Upper lobe of right lung (tissue), 1 donor: ENCODE data around the gene PPIA. TPM values are rescaled to one million over a fixed set of nuclear protein-coding genes. Genes with fewer than 3 reads are reported as not detected.

Experiments used
- ATAC-seq: fragments of 200-7000 bp; cut with Tn5 transposase; one replicate; pipeline ENCODE4 v1.9.1; 2020; ENCODE audit warnings: mild to moderate bottlenecking, moderate library complexity
- DNase-seq: peaks from one replicate; pipeline ENCODE4 v3.0.0-alpha.2; 2020
- H3K27ac ChIP-seq: fragments of 200-600 bp; one replicate; pipeline ENCODE4 v1.8.0; 2022
- H3K27me3 ChIP-seq: fragments of 200-600 bp; one replicate; pipeline ENCODE4 v1.8.0; 2022; ENCODE audit warnings: mild to moderate bottlenecking
- H3K36me3 ChIP-seq: fragments of 200-600 bp; one replicate; pipeline ENCODE4 v1.8.0; 2022
- H3K4me1 ChIP-seq: fragments of 200-600 bp; one replicate; pipeline ENCODE4 v1.8.0; 2022
- H3K4me3 ChIP-seq: fragments of 200-600 bp; one replicate; pipeline ENCODE4 v1.8.0; 2022; ENCODE audit warnings: mild to moderate bottlenecking
- H3K9me3 ChIP-seq: fragments of 200-600 bp; one replicate; pipeline ENCODE4 v1.8.0; 2022
- CTCF ChIP-seq: fragments of 200-600 bp; IDR thresholded peaks from one replicate; pipeline ENCODE4 v1.8.0; 2022; ENCODE audit warnings: antibody characterized with exemption
- intact Hi-C: fragments of 100-400 bp; cut with DNase I; formaldehyde crosslinking; loops from one replicate; pipeline ENCODE4 v1.11.0; 2022
- total RNA-seq: library from RNA; stranded (reverse); fragmentation: NEBNext Ultra II Directional; extraction: Animal tissue kit (Norgen Biotek cat#: 25700); gene quantifications from one replicate; pipeline ENCODE4 v1.2.1, GENCODE V29; 2021
- donor health status: DM: no; HTN: yes; CAD: no; lungs with severe emphysema.

PPIA gene
- total RNA-seq, 1 donor from 2014 or later, result 970 TPM

- no peak for TF ChIP-seq CTCF
- DNase-seq (no peak), ATAC-seq (no peak)
- Histone ChIP-seq H3K4me1 (peaks cover 22% of the 10 kb centered on the region), H3K27ac (no peak overlapping the region), H3K9me3 (no peaks in the 10 kb centered on the region), H3K36me3 (peaks cover 12% of the 10 kb centered on the region), H3K4me3 (no peak overlapping the region), H3K27me3 (no peaks in the 10 kb centered on the region)
- intact Hi-C loops, result no loop called here
Measured at GRCh38 chr7:44794331-44794730, 2.1 kb upstream of the PPIA start.

DNA sequence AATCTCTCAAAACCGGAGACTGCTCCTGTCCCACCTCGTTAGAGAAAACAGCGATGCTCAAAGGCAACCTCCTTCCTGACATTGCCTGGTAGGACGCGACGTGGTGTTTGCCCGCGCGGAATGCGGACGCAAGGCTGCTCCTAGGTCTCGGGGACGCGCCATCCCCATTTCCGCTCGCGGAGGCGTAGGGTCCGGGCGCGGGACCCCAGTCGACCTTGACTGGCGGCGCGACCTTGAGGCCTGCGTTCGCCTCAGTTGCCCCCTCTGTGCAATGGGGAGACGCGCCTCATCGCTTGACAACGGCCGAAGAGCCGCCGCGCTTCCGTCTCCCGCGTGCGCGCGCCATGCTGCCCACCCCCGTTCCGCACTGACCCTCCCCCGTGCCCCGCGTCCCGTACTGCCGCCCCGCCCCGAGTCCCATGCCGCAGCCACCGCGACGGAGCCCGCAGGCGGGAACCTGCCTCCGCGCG is 412 bp upstream of the PPIA start:
- DNase-seq (no peak), ATAC-seq (peak; percentile 22)
- no peaks in the 10 kb centered on the region for H3K9me3 ChIP-seq
- no peaks in the 10 kb centered on the region for H3K27me3 ChIP-seq
- intact Hi-C loops, result no loop called here
- H3K36me3 ChIP-seq, result peaks cover 29% of the 10 kb centered on the region
- peak overlapping the region; percentile 92 for H3K4me3 ChIP-seq
- H3K27ac ChIP-seq, result peak overlapping the region; percentile 99
- H3K4me1 ChIP-seq, result peaks cover 22% of the 10 kb centered on the region
- no peak for TF ChIP-seq CTCF

GRCh38 chr7:44797329-44798258 is 1.1 kb downstream of the PPIA start:
- Histone ChIP-seq H3K27me3 (no peaks in the 10 kb centered on the region), H3K36me3 (peaks cover 44% of the 10 kb centered on the region), H3K27ac (peak overlapping the region; percentile 99), H3K4me1 (peaks cover 22% of the 10 kb centered on the region), H3K9me3 (no peaks in the 10 kb centered on the region), H3K4me3 (peak overlapping the region; percentile 92)
- peak; percentile 94 for DNase-seq
- TF ChIP-seq CTCF, result peak; percentile 64
- intact Hi-C loops, result no loop called here
- peak; percentile 79 for ATAC-seq

DNA sequence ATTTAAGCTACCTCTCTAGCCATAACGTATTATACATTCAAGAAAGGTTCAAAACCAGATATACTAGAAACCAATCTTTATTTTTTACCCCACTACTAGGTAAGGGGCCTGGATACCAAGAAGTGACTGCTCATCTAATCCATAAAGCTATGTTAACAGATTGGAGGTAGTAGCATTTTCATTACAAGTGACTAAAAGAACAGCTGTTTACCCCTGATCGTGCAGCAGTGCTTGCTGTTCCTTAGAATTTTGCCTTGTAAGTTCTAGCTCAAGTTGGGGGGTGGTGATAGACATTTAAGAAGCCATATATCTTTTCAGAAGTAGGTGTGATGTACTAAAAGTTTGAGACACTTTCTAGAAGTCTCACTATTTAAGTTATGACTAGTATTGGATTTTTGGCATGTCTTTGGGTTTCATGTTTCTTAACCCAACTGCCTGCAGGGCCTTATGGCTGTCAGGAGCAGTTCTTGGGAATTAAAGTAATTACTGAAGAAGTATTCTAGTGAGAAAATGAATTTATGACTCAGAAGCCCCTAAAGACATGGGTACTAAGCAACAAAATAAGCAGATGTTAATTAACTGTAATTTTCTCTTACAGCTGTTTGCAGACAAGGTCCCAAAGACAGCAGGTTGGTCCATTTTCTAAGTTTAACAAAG is 2.3 kb downstream of the PPIA start:
- ATAC-seq (no peak), DNase-seq (no peak)
- peaks cover 22% of the 10 kb centered on the region for H3K4me1 ChIP-seq
- intact Hi-C loops, result no loop called here
- H3K27ac ChIP-seq, result peak overlapping the region; percentile 99
- no peak for TF ChIP-seq CTCF
- H3K4me3 ChIP-seq, result peak overlapping the region; percentile 92
- H3K9me3 ChIP-seq, result no peaks in the 10 kb centered on the region
- no peaks in the 10 kb centered on the region for H3K27me3 ChIP-seq
- H3K36me3 ChIP-seq, result peaks cover 56% of the 10 kb centered on the region

GRCh38 chr7:44799939-44800338 is 3.5 kb downstream of the PPIA start:
- intact Hi-C loops, result no loop called here

More at GRCh38 chr7:44799939-44800338, 3.5 kb downstream of the PPIA start:
- Histone ChIP-seq H3K36me3 (peaks cover 68% of the 10 kb centered on the region), H3K9me3 (no peaks in the 10 kb centered on the region), H3K4me1 (peaks cover 22% of the 10 kb centered on the region), H3K27me3 (no peaks in the 10 kb centered on the region), H3K4me3 (no peak overlapping the region), H3K27ac (no peak overlapping the region)
- no peak for TF ChIP-seq CTCF
- no peak for DNase-seq
- ATAC-seq, result no peak
